ENCODE measurements around the gene PPIE.
"Not testable (repeated sequence)": the region's sequence is repeated elsewhere in the genome, so short reads cannot be mapped to it uniquely, and the experiment has no call there.

PPIE gene

DNA sequence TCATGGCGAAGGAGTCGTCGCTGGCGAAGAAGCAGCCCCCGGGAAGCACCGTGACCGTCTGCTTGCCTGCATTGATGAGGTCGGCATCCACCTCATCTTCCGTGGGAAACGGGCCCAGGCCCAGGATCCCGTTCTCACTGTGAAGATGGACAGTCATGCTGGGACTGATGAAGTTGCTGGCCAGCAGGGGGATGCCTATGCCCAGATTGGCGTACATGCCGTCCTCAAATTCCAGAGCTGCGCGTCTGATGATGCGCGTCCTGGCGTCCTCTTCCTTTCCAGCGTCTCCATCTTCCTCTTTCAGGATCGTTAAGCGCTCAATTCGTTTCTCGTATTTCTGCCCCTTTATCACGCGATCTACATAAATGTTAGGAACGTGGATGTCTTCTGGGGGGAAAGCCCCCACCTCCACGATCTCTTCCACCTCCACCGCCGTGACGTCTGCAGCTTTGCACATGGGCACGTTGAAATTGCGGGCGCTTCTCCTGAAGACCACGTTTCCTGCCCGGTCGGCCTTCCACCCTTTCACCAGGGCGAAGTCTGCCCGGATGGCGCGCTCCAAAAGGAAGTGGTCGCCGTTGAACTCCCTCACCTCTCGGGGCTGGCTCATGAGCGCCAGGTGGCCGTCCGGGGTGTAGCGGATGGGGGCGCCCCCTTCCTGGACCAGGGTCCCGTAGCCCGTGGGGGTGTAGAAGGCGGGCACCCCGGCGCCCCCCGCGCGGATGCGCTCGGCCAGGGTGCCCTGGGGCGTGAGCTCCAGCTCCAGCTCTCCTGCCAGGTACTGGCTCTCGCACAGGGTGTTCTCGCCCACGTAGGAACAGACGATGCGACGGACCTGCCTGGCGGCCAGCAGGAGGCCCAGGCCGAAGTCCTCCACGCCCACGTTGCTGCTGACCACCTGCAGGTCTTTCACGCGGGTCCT, 31.7 kb downstream of the PPIE start:
- H3K23ac ChIP-seq (ENCODE audit: low read length in 2 of 2); H3K4ac ChIP-seq (ENCODE audit: low read depth in 1 of 2, low read length in 2 of 2); H3K27ac ChIP-seq (ENCODE audit: low read length, poor library complexity, severe bottlenecking); H3K4me2 ChIP-seq (ENCODE audit: low read length, poor library complexity, severe bottlenecking); H3K4me1 ChIP-seq (ENCODE audit: control insufficient read depth, insufficient read depth, low read depth, low read length); H2BK15ac ChIP-seq (ENCODE audit: low read depth, poor library complexity, severe bottlenecking); H3K79me1 ChIP-seq (replicated peaks; ENCODE audit: low read length, poor library complexity, severe bottlenecking); H3K27me3 ChIP-seq (ENCODE audit: control insufficient read depth in 1 of 2, insufficient read depth in 1 of 2, low read length in 2 of 2); H3K18ac ChIP-seq (ENCODE audit: low read depth in 1 of 2, low read length in 2 of 2); H3K9ac ChIP-seq (ENCODE audit: low read length); H2BK12ac ChIP-seq (ENCODE audit: low read length in 2 of 2); H4K8ac ChIP-seq (ENCODE audit: low read length); H3K9me3 ChIP-seq (ENCODE audit: control insufficient read depth, low read length); H4K91ac ChIP-seq (ENCODE audit: low read length); H2BK5ac ChIP-seq (ENCODE audit: low read depth, low read length, poor library complexity, severe bottlenecking); H2AK5ac ChIP-seq (ENCODE audit: low read length, severe bottlenecking); H3K14ac ChIP-seq (ENCODE audit: low read length in 2 of 2); H2BK120ac ChIP-seq (ENCODE audit: low read depth, low read length); H2AFZ ChIP-seq (ENCODE audit: low read depth, low read length); H3K36me3 ChIP-seq (ENCODE audit: control insufficient read depth in 1 of 2, insufficient read depth in 2 of 2, low read depth in 1 of 2, low read length in 2 of 2): not testable (repeated sequence)
- WGBS: 21% methylated on average over 12 of the region's 71 CpGs
- peak; percentile 49 for DNase-seq
- H3K4me3 ChIP-seq (ENCODE audit: insufficient read depth in 1 of 2, low read depth in 1 of 2, low read length in 2 of 2): peak overlapping the region in 1 of 2 experiments; percentile 59

DNA sequence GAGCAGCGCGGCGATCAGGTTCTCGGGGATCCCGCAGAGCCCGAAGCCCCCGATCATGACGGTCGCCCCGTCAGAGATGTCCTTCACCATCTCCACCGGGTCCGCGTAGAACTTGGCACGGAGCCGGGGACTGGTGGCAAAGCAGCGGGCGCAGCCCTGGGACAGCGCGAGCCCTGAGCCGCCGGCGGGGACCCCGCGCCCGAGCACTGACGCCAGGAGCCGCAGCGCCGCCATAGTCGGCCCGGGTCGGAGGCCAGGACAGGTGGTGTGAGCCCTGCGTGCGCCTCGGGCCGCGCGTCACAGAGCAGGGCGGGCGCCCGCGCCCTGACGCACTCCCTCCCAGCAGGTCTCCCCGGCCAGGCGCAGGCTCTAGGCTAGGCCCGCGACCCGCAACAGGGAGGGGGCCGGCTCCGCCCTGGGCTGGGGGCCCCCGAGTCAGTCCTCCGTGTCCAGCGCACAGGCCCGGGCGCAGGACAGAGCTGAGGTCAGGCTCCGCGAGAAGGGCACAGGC, 32.4 kb downstream of the PPIE start, which contains the start of gene OXCT2:
OXCT2 (minus strand) TSS at position 327 of the 511 bp plus-strand sequence; CDS start at position 234, 93 bp downstream.
- not testable (repeated sequence) for H3K18ac ChIP-seq (ENCODE audit: low read depth in 1 of 2, low read length in 2 of 2); DNase-seq; H3K9me3 ChIP-seq (ENCODE audit: control insufficient read depth, low read length); H2AFZ ChIP-seq (ENCODE audit: low read depth, low read length); H3K79me1 ChIP-seq (replicated peaks; ENCODE audit: low read length, poor library complexity, severe bottlenecking); H3K36me3 ChIP-seq (ENCODE audit: control insufficient read depth in 1 of 2, insufficient read depth in 2 of 2, low read depth in 1 of 2, low read length in 2 of 2); H2BK5ac ChIP-seq (ENCODE audit: low read depth, low read length, poor library complexity, severe bottlenecking); H2BK120ac ChIP-seq (ENCODE audit: low read depth, low read length); H2BK15ac ChIP-seq (ENCODE audit: low read depth, poor library complexity, severe bottlenecking); H3K4me2 ChIP-seq (ENCODE audit: low read length, poor library complexity, severe bottlenecking); H3K27ac ChIP-seq (ENCODE audit: low read length, poor library complexity, severe bottlenecking); H4K91ac ChIP-seq (ENCODE audit: low read length); H3K4ac ChIP-seq (ENCODE audit: low read depth in 1 of 2, low read length in 2 of 2); H3K4me1 ChIP-seq (ENCODE audit: control insufficient read depth, insufficient read depth, low read depth, low read length); H3K9ac ChIP-seq (ENCODE audit: low read length); H3K14ac ChIP-seq (ENCODE audit: low read length in 2 of 2); H2AK5ac ChIP-seq (ENCODE audit: low read length, severe bottlenecking); H4K8ac ChIP-seq (ENCODE audit: low read length); H3K23ac ChIP-seq (ENCODE audit: low read length in 2 of 2); H3K27me3 ChIP-seq (ENCODE audit: control insufficient read depth in 1 of 2, insufficient read depth in 1 of 2, low read length in 2 of 2); H2BK12ac ChIP-seq (ENCODE audit: low read length in 2 of 2)
- WGBS: no CpG with 5 or more reads among the region's 57 CpGs
- H3K4me3 ChIP-seq (ENCODE audit: insufficient read depth in 1 of 2, low read depth in 1 of 2, low read length in 2 of 2): peak within 1 kb of the TSS in 1 of 2 experiments; percentile 59

DNA sequence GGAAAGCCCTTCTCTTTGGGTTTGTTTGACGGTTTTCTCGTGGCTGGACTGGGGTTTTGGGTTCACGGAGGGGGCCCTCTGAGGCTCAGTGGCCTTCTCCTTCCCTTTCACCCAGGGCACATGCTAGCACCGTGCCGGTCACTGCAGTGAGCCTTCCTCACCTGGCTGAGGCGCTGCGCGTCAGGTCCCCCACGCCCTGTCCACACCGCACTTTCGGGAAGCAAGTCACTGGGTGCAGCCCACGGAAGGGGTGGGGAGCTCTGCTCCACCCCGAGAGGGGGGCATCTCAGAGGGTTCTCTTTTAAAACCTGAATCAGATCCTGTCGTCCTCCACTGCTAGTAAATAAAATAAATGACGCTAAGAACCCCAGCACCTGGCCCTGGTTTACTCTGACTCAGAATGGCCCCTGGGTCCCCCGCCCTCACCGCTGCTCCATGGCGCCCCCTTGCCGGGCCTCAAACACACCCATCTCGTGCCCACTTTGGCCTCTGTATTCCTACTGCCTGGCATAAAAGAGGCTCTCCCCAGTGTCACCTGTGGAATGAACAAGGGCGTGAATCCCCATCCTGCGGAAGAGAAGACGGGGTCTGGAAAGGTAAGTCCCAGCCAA, 34.8 kb downstream of the PPIE start:
- H2AK5ac ChIP-seq (ENCODE audit: low read length, severe bottlenecking); H3K18ac ChIP-seq (ENCODE audit: low read depth in 1 of 2, low read length in 2 of 2); H2BK120ac ChIP-seq (ENCODE audit: low read depth, low read length); H4K8ac ChIP-seq (ENCODE audit: low read length); H3K4me3 ChIP-seq (ENCODE audit: insufficient read depth in 1 of 2, low read depth in 1 of 2, low read length in 2 of 2); DNase-seq; H2AFZ ChIP-seq (ENCODE audit: low read depth, low read length); H3K14ac ChIP-seq (ENCODE audit: low read length in 2 of 2); H3K9me3 ChIP-seq (ENCODE audit: control insufficient read depth, low read length); H3K4me2 ChIP-seq (ENCODE audit: low read length, poor library complexity, severe bottlenecking); H3K4ac ChIP-seq (ENCODE audit: low read depth in 1 of 2, low read length in 2 of 2); H2BK15ac ChIP-seq (ENCODE audit: low read depth, poor library complexity, severe bottlenecking); H3K23ac ChIP-seq (ENCODE audit: low read length in 2 of 2); H2BK5ac ChIP-seq (ENCODE audit: low read depth, low read length, poor library complexity, severe bottlenecking); H3K9ac ChIP-seq (ENCODE audit: low read length); H3K4me1 ChIP-seq (ENCODE audit: control insufficient read depth, insufficient read depth, low read depth, low read length); H4K91ac ChIP-seq (ENCODE audit: low read length); H2BK12ac ChIP-seq (ENCODE audit: low read length in 2 of 2); H3K79me1 ChIP-seq (replicated peaks; ENCODE audit: low read length, poor library complexity, severe bottlenecking); H3K36me3 ChIP-seq (ENCODE audit: control insufficient read depth in 1 of 2, insufficient read depth in 2 of 2, low read depth in 1 of 2, low read length in 2 of 2); H3K27ac ChIP-seq (ENCODE audit: low read length, poor library complexity, severe bottlenecking): not testable (repeated sequence)
- no CpG with 5 or more reads among the region's 23 CpGs for WGBS
- H3K27me3 ChIP-seq (ENCODE audit: control insufficient read depth in 1 of 2, insufficient read depth in 1 of 2, low read length in 2 of 2): peaks cover 0 to 18% of the 10 kb centered on the region in 2 experiments

DNA sequence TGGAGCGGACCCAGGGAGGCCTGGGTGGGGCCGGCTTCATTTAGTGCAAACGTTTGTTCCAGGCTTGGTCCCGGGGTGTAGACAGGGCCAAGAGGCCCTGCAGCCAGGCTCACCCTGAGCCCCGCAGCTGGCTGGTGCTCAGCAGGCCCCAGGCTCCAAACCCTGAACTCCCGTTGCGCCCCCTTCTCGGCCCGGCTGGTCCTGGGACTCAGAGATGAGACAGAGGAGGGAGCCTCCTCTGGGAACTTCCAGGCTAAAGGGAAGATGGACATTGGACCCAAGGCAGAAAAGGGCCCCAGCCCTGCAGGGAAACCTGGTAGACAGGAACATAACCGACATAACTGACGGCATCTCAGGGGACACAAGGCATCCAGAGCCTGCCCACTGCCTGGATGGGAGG, 36.5 kb downstream of the PPIE start:
- not testable (repeated sequence) for H3K14ac ChIP-seq (ENCODE audit: low read length in 2 of 2); H3K4me2 ChIP-seq (ENCODE audit: low read length, poor library complexity, severe bottlenecking); H2AFZ ChIP-seq (ENCODE audit: low read depth, low read length); H2AK5ac ChIP-seq (ENCODE audit: low read length, severe bottlenecking); H3K4me1 ChIP-seq (ENCODE audit: control insufficient read depth, insufficient read depth, low read depth, low read length); H2BK15ac ChIP-seq (ENCODE audit: low read depth, poor library complexity, severe bottlenecking); H3K36me3 ChIP-seq (ENCODE audit: control insufficient read depth in 1 of 2, insufficient read depth in 2 of 2, low read depth in 1 of 2, low read length in 2 of 2); H3K9ac ChIP-seq (ENCODE audit: low read length); H3K4ac ChIP-seq (ENCODE audit: low read depth in 1 of 2, low read length in 2 of 2); H3K79me1 ChIP-seq (replicated peaks; ENCODE audit: low read length, poor library complexity, severe bottlenecking); H4K8ac ChIP-seq (ENCODE audit: low read length); H3K9me3 ChIP-seq (ENCODE audit: control insufficient read depth, low read length); DNase-seq; H2BK12ac ChIP-seq (ENCODE audit: low read length in 2 of 2); H3K27ac ChIP-seq (ENCODE audit: low read length, poor library complexity, severe bottlenecking); H3K18ac ChIP-seq (ENCODE audit: low read depth in 1 of 2, low read length in 2 of 2); H3K23ac ChIP-seq (ENCODE audit: low read length in 2 of 2); H2BK120ac ChIP-seq (ENCODE audit: low read depth, low read length); H3K4me3 ChIP-seq (ENCODE audit: insufficient read depth in 1 of 2, low read depth in 1 of 2, low read length in 2 of 2); H2BK5ac ChIP-seq (ENCODE audit: low read depth, low read length, poor library complexity, severe bottlenecking); H4K91ac ChIP-seq (ENCODE audit: low read length)
- WGBS: 82% methylated on average over 11 of the region's 11 CpGs
- peaks cover 8 to 29% of the 10 kb centered on the region in 2 experiments for H3K27me3 ChIP-seq (ENCODE audit: control insufficient read depth in 1 of 2, insufficient read depth in 1 of 2, low read length in 2 of 2)
